PC-3 (cell line): ENCODE measurements around the gene CSNK1D. TPM values are rescaled to one million over a fixed set of nuclear protein-coding genes. Genes with fewer than 3 reads are reported as not detected.

Source experiments
- ATAC-seq: fragments of 200-7000 bp; cut with Tn5 transposase; 2 replicates; pipeline ENCODE4 v1.9.1; 2020; ENCODE audit warnings: mild to moderate bottlenecking, moderate library complexity
- BruUV-seq: library from RNA; stranded (reverse); fragments of 400-500 nt; replicated peaks from 2 replicates; lab custom pipeline; 2021; lab: Mats Ljungman, UMichigan
- CTCF ChIA-PET: fragments of 300-600 bp; sonication (Branson Sonifier 250); formaldehyde crosslinking; loops from one replicate; lab custom pipeline; 2022; ENCODE audit warnings: antibody characterized with exemption; lab: Charles Lee
- POLR2A ChIA-PET: fragments of 300-600 bp; sonication (Branson Sonifier 250); formaldehyde crosslinking; loops from one replicate; lab custom pipeline; 2022; ENCODE audit warnings: antibody characterized with exemption; ENCODE audit not compliant: unreplicated experiment; lab: Charles Lee
- DNase-seq: peaks from one replicate; pipeline ENCODE4 v3.0.0-alpha.2; 2015
- H2AFZ ChIP-seq: fragments of 300-600 bp; sonication (generic); 2 replicates; pipeline ENCODE4 v1.6.0; 2016; ENCODE audit warnings: antibody characterized with exemption, low read length
- H3F3A ChIP-seq: fragments of 300-600 bp; sonication (generic); one replicate; pipeline ENCODE4 v1.6.0; 2017; ENCODE audit warnings: antibody characterized with exemption, low read length, control low read depth, mild to moderate bottlenecking; ENCODE audit not compliant: unreplicated experiment
- H3K27ac ChIP-seq: fragments of 300-600 bp; sonication (generic); 2 replicates; pipeline ENCODE4 v1.5.1; 2016; ENCODE audit warnings: mild to moderate bottlenecking, low read length
- H3K27me3 ChIP-seq: fragments of 300-600 bp; sonication (generic); 2 replicates; pipeline ENCODE4 v1.6.1; 2016; ENCODE audit warnings: low read length, mixed read lengths
- H3K36me3 ChIP-seq: fragments of 300-600 bp; sonication (generic); 2 replicates; pipeline ENCODE4 v1.6.1; 2016; ENCODE audit warnings: low read depth, mixed run types, low read length, mixed read lengths
- H3K4me1 ChIP-seq: fragments of 300-600 bp; sonication (generic); 2 replicates; pipeline ENCODE4 v1.5.1; 2016; ENCODE audit warnings: low read length; ENCODE audit not compliant: insufficient read depth
- H3K4me2 ChIP-seq: fragments of 300-600 bp; sonication (generic); 2 replicates; pipeline ENCODE4 v1.6.0; 2016; ENCODE audit warnings: low read length
- H3K4me3 ChIP-seq: fragments of 300-600 bp; sonication (generic); 2 replicates; pipeline ENCODE4 v1.5.1; 2016; ENCODE audit warnings: mild to moderate bottlenecking, low read length, mixed read lengths
- H3K79me2 ChIP-seq: fragments of 300-600 bp; sonication (generic); 2 replicates; pipeline ENCODE4 v1.6.1; 2017; ENCODE audit warnings: low read length, mixed read lengths
- H3K9ac ChIP-seq: fragments of 300-600 bp; sonication (generic); 2 replicates; pipeline ENCODE4 v1.6.0; 2016; ENCODE audit warnings: mild to moderate bottlenecking, low read length
- H3K9me2 ChIP-seq: fragments of 300-600 bp; sonication (generic); replicated peaks from 2 replicates; pipeline ENCODE4 v1.6.1; 2016; ENCODE audit warnings: mixed run types, low read length, mixed read lengths
- H3K9me3 ChIP-seq: fragments of 300-600 bp; sonication (generic); 2 replicates; pipeline ENCODE4 v1.6.1; 2016; ENCODE audit warnings: low read length, mixed read lengths
- H4K20me1 ChIP-seq: fragments of 300-600 bp; sonication (generic); 2 replicates; pipeline ENCODE4 v1.6.1; 2016; ENCODE audit warnings: low read length, mixed read lengths
- EZH2 ChIP-seq: fragments of 300-600 bp; sonication (generic); IDR thresholded peaks from one replicate; pipeline ENCODE4 v1.6.1; 2017; ENCODE audit warnings: antibody characterized with exemption, mild to moderate bottlenecking, low read length; ENCODE audit not compliant: unreplicated experiment
- EZH2phosphoT487 ChIP-seq: fragments of 300-600 bp; sonication (generic); IDR thresholded peaks from 2 replicates; pipeline ENCODE4 v1.6.1; 2018; ENCODE audit warnings: mild to moderate bottlenecking, antibody characterized with exemption, low read length, borderline replicate concordance
- intact Hi-C: fragments of 100-400 bp; cut with micrococcal nuclease; formaldehyde crosslinking; loops from 2 replicates; pipeline ENCODE4 v1.9.0; 2023
- total RNA-seq: library from RNA; depleted of rRNA; stranded (reverse); fragments of >200 nt; gene quantifications from 2 replicates; pipeline ENCODE4 v1.2.3, GENCODE V29; 2014
- TF ChIP-seq, protein P1 (sequence below): fragments of 300-600 bp; sonication (generic); conservative IDR thresholded peaks from 2 replicates; pipeline ENCODE4 v1.5.1; 2017; ENCODE audit warnings: antibody characterized with exemption, low read depth, mild to moderate bottlenecking, low read length

CSNK1D gene
- total RNA-seq, 1 experiment from 2014 or later = 58.6 TPM

GRCh38 chr17:82249896-82250581 is 23.5 kb downstream of the CSNK1D start:
- H3K4me3 ChIP-seq = no peak overlapping the region
- TF ChIP-seq EZH2phosphoT487 (no peak), EZH2 (no peak)
- TF ChIP-seq, protein P1, sequence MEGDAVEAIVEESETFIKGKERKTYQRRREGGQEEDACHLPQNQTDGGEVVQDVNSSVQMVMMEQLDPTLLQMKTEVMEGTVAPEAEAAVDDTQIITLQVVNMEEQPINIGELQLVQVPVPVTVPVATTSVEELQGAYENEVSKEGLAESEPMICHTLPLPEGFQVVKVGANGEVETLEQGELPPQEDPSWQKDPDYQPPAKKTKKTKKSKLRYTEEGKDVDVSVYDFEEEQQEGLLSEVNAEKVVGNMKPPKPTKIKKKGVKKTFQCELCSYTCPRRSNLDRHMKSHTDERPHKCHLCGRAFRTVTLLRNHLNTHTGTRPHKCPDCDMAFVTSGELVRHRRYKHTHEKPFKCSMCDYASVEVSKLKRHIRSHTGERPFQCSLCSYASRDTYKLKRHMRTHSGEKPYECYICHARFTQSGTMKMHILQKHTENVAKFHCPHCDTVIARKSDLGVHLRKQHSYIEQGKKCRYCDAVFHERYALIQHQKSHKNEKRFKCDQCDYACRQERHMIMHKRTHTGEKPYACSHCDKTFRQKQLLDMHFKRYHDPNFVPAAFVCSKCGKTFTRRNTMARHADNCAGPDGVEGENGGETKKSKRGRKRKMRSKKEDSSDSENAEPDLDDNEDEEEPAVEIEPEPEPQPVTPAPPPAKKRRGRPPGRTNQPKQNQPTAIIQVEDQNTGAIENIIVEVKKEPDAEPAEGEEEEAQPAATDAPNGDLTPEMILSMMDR = no peak
- DNase-seq (no peak), ATAC-seq (no peak)
- peaks cover 79% of the 10 kb centered on the region for H3K36me3 ChIP-seq
- peaks cover 17% of the 10 kb centered on the region; the same call in 1 of the 2 replicates for H4K20me1 ChIP-seq
- H2AFZ ChIP-seq = no peak overlapping the region
- peaks cover 30% of the 10 kb centered on the region for H3F3A ChIP-seq
- ChIA-PET CTCF (no interaction called here), POLR2A (no interaction called here)
- no TSS peak for BruUV-seq
- intact Hi-C loops = loop anchor here (10.0 kb wide), 1 partner anchor 205 kb away; the partner anchor contains the start of genes CYBC1 and NARF
- no peaks in the 10 kb centered on the region for H3K9me2 ChIP-seq
- H3K4me2 ChIP-seq = no peak overlapping the region
- no peaks in the 10 kb centered on the region for H3K9me3 ChIP-seq
- H3K4me1 ChIP-seq = peaks cover 28% of the 10 kb centered on the region
- no peaks in the 10 kb centered on the region for H3K27me3 ChIP-seq
- no peak overlapping the region for H3K9ac ChIP-seq
- H3K79me2 ChIP-seq = peaks cover 46% of the 10 kb centered on the region
- H3K27ac ChIP-seq = no peak overlapping the region

DNA sequence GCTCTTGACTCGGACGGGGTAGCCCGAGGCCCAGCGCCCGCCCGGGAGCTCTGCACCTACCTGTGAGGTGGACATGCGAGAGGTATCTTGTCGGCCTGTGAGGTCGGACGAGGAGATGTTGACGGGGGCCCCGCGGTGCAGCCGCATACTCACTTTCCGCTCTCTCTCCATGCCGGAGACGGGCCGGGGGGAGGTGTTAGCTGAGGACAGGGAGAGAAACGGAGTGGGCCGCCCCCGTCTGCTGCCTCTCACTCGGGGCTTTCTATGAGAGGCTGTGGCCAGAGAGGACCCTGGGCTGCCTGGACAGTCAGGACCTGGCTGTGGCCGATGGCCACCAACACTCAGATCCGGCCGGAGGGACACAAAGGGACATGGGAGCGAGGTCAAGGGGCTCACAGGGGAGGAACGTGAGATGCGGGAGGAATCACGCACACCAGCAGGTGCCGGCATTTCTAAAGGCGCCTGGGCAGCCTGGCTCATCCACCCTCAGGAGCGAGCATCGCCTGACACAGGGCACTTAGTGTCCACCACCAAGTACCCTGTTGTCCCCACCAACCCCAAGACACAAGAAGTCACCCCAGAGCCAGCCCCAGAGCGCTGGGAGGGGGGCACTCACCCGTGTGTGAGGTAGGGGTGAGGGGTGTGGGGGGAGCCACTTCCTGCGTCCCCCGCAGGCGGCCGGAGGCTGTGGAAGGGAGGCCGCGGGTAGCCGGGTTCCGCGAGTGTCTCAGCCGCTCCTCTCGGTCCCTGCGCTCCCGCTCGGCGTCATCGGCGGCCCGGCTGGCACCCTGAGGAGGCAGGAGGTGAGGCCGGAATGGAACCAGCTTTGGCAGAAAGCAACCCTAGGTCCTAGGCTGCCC is 24.5 kb downstream of the CSNK1D start:
- H3K9ac ChIP-seq = no peak overlapping the region
- H3F3A ChIP-seq = peaks cover 36% of the 10 kb centered on the region
- ChIA-PET CTCF (no interaction called here), POLR2A (no interaction called here)
- H4K20me1 ChIP-seq = peaks cover 18% of the 10 kb centered on the region
- no peak overlapping the region for H3K4me2 ChIP-seq
- BruUV-seq = no TSS peak
- no peak overlapping the region for H3K27ac ChIP-seq
- peaks cover 87% of the 10 kb centered on the region for H3K36me3 ChIP-seq
- H3K27me3 ChIP-seq = no peaks in the 10 kb centered on the region
- no peaks in the 10 kb centered on the region for H3K9me2 ChIP-seq
- TF ChIP-seq EZH2 (no peak), EZH2phosphoT487 (no peak)
- TF ChIP-seq, protein P1 = no peak
- H3K4me3 ChIP-seq = no peak overlapping the region
- peaks cover 28% of the 10 kb centered on the region for H3K4me1 ChIP-seq
- H3K79me2 ChIP-seq = peaks cover 46% of the 10 kb centered on the region
- DNase-seq = no peak
- H3K9me3 ChIP-seq = no peaks in the 10 kb centered on the region
- no peak overlapping the region for H2AFZ ChIP-seq
- intact Hi-C loops = loop anchor here (10.0 kb wide), 1 partner anchor 206 kb away; the partner anchor contains the start of genes CYBC1 and NARF
- no peak for ATAC-seq
